ENCODE results near the gene COL15A1. TPM values are rescaled to one million over a fixed set of nuclear protein-coding genes. Genes with fewer than 3 reads are reported as not detected.

Gene COL15A1
- total and polyA plus RNA-seq, 8 donors: 10.7 to 173 (median 27.8) TPM

DNA sequence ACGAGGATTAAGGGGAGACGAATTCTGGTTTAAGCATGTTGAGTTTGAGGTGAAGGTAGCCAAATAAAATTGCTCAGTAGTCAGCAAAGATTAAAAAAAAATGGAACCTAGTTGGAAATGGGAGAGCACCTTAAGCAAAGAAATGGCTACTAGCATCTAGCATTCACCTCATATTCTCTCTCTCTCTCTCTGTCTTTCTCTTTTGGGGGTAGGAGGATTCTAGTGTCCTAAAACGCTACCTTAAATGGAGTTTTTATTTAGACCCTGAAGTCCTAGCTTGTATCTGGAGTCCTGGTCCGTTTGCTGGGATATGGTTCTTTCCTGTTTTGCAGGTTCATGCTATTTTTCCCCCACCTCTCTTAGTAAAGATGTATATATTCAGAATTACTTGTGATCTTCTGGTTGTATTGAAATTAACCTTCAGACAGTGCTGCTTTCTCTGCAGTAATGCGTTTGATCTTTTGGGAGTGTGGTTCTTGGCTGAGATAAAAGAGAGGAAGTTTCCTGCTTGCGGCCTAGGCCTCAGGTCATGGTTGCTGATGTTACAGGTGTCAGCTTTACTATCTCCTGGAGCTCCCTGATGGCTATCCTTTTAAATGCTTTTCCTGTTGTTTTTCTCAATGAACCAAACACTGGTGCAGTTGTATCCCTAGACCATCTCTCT, 169.2 kb downstream of the COL15A1 start:
- peak in 1 of 2 donors; percentile 34 for DNase-seq
- intact Hi-C loops (cut with DNase I; ENCODE audit: low total_unique reads): no loop called here
- Histone ChIP-seq H3K4me1 (peaks cover 25 to 82% (median 54%) of the 10 kb centered on the region in 4 donors), H3K9me3 (no peaks in the 10 kb centered on the region), H3K36me3 (no peaks in the 10 kb centered on the region), H3K27me3 (no peaks in the 10 kb centered on the region), H3K4me3 (no peak overlapping the region), H3K27ac (peak overlapping the region in 1 of 5 donors; percentile 32)
- 59 to 79% (median 75%) methylated on average over 6 of the region's 6 CpGs for WGBS, 5 donors
- TF ChIP-seq, protein P1, sequence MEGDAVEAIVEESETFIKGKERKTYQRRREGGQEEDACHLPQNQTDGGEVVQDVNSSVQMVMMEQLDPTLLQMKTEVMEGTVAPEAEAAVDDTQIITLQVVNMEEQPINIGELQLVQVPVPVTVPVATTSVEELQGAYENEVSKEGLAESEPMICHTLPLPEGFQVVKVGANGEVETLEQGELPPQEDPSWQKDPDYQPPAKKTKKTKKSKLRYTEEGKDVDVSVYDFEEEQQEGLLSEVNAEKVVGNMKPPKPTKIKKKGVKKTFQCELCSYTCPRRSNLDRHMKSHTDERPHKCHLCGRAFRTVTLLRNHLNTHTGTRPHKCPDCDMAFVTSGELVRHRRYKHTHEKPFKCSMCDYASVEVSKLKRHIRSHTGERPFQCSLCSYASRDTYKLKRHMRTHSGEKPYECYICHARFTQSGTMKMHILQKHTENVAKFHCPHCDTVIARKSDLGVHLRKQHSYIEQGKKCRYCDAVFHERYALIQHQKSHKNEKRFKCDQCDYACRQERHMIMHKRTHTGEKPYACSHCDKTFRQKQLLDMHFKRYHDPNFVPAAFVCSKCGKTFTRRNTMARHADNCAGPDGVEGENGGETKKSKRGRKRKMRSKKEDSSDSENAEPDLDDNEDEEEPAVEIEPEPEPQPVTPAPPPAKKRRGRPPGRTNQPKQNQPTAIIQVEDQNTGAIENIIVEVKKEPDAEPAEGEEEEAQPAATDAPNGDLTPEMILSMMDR (IDR thresholded peaks at IDR 0.05): no peak

DNA sequence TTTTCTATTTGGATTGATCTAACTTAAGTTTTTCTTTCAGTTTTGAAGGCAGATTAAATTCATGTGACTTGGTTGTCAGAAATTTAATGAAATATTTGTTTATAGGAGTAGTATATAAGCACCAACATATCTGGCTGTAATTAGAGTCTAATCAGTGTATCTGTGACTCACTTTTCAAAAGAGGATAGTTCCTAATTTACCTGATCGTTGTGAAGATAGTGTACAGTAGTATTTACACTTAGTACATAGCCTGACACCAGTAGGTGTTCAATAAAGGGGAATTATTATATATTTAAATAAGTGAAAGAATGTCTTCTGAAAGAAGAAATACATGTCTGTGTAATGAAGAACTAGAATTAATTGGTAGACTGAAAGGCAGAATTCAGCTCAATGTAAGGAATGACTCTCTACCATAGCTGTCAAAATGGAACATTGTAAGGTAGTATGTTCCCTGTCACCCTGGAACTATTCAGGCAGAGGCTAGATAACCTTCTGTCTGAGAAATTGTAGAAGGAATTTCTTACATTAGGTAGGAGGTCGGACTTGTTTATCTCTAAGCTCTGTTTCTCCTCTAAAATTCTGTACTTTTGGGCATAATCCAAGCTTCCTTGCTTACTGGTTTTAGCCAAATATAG, 169.8 kb downstream of the COL15A1 start:
- peak overlapping the region in 2 of 5 donors; percentile 34 to 41 for H3K27ac ChIP-seq
- no peaks in the 10 kb centered on the region for H3K27me3 ChIP-seq
- no peaks in the 10 kb centered on the region for H3K36me3 ChIP-seq
- TF ChIP-seq, protein P1 (IDR thresholded peaks at IDR 0.05): no peak
- TF ChIP-seq POLR2A (IDR thresholded peaks at IDR 0.05) (no peak), POLR2AphosphoS5 (IDR thresholded peaks at IDR 0.05) (no peak), EP300 (IDR thresholded peaks at IDR 0.05) (no peak)
- no peaks in the 10 kb centered on the region for H3K9me3 ChIP-seq
- DNase-seq: no peak
- intact Hi-C loops (cut with DNase I; ENCODE audit: low total_unique reads): no loop called here
- 44 to 63% (median 58%) methylated on average over 2 of the region's 2 CpGs for WGBS, 5 donors
- H3K4me3 ChIP-seq: no peak overlapping the region
- H3K4me1 ChIP-seq: peaks cover 25 to 76% (median 52%) of the 10 kb centered on the region in 4 donors

DNA sequence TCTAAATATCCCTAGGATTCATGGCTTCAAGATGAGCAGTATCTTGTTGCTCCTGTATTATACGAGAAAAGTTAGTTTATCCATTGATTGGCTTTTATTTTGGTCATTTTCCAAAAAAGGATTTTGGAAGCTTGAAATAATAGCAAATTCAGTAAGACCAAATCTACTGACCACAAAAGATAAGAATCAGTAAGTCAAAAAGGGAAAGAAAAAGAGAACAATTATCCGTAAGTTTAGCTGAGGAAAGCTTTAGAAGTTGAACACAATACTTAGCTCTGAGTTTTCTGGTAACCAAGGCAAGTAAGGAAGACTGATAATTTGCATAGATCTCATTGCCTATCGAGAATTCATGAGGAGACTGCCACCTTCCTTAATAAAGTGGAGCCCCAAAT, 170.3 kb downstream of the COL15A1 start:
- intact Hi-C loops (cut with DNase I; ENCODE audit: low total_unique reads): no loop called here
- DNase-seq: no peak
- WGBS, 5 donors: 54 to 88% (median 70%) methylated on average over 3 of the region's 3 CpGs
- H3K9me3 ChIP-seq: no peaks in the 10 kb centered on the region
- H3K27me3 ChIP-seq: no peaks in the 10 kb centered on the region
- H3K4me1 ChIP-seq: peaks cover 21 to 78% (median 54%) of the 10 kb centered on the region in 4 donors
- H3K4me3 ChIP-seq: no peak overlapping the region
- H3K27ac ChIP-seq: peak overlapping the region in 2 of 5 donors; percentile 34 to 41
- TF ChIP-seq POLR2A (IDR thresholded peaks at IDR 0.05): no peak
- H3K36me3 ChIP-seq: no peaks in the 10 kb centered on the region

DNA sequence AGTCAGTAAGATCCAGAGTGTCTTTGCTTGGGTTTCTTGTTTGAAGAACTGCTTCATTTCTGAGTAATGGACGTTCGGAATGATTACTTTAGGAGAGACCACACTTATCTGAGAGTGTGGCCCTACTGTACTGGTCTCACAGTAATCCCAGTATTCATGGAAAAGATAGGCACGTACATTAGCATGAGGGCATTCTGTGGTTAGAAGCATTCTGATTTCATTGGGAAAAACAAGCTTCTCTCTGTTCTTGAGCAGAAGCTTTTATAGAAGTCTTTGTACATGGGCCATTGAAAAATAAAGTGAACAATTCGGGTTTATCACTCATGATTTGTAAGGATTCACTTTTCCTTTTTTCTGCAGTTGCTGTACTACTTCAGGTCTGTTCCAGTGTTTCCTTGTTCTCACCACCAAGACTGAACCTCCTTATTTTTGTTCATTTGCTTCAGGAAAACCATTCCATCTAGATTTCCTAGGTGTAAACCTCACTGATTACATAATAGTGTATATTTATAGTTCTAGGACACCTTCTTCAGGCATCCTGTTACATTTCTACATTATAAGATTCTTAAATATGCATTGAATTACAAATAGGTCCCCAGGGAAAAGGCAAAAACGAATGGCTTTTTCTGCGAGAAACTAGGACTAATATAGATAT, 171.3 kb downstream of the COL15A1 start:
- DNase-seq: no peak
- Histone ChIP-seq H3K36me3 (no peaks in the 10 kb centered on the region), H3K4me1 (peaks cover 21 to 82% (median 54%) of the 10 kb centered on the region in 4 donors), H3K27ac (peak overlapping the region in 1 of 5 donors; percentile 34), H3K27me3 (no peaks in the 10 kb centered on the region), H3K4me3 (no peak overlapping the region), H3K9me3 (no peaks in the 10 kb centered on the region)
- 67 to 79% (median 68%) methylated on average over 6 of the region's 6 CpGs for WGBS, 5 donors
- TF ChIP-seq POLR2AphosphoS5 (IDR thresholded peaks at IDR 0.05) (no peak), EP300 (IDR thresholded peaks at IDR 0.05) (no peak), POLR2A (IDR thresholded peaks at IDR 0.05) (no peak)
- TF ChIP-seq, protein P1 (IDR thresholded peaks at IDR 0.05): no peak
- intact Hi-C loops (cut with DNase I; ENCODE audit: low total_unique reads): no loop called here

All from stomach (tissue), 9 donors.